Ascending aorta (tissue), 2 donors: Measurements from ENCODE around the gene FGD2. TPM values are rescaled to one million over a fixed set of nuclear protein-coding genes. Genes with fewer than 3 reads are reported as not detected.

ENCODE experiments used
- DNase-seq, 2 donors: peaks; one replicate each; pipeline ENCODE4 v3.0.0-alpha.2; 2019; ENCODE audit warnings: low spot score in 2 of 2
- H3K27ac ChIP-seq, 2 donors: fragments of 200-600 bp; sonication (generic); one replicate each; pipeline ENCODE4 v1.5.1; 2016 to 2017; ENCODE audit warnings: mild to moderate bottlenecking in 1 of 2
- H3K27me3 ChIP-seq: fragments of 200-600 bp; sonication (generic); one replicate; pipeline ENCODE4 v1.5.1; 2017
- H3K36me3 ChIP-seq, 2 donors: fragments of 200-600 bp; sonication (generic); one replicate each; pipeline ENCODE4 v1.5.1; 2016
- H3K4me1 ChIP-seq, 2 donors: fragments of 200-600 bp; sonication (generic); one replicate each; pipeline ENCODE4 v1.5.1; 2016 to 2017; ENCODE audit warnings: mild to moderate bottlenecking in 1 of 2
- H3K4me3 ChIP-seq, 2 donors: fragments of 200-600 bp; sonication (generic); one replicate each; pipeline ENCODE4 v1.5.1; 2016 to 2017; ENCODE audit warnings: mild to moderate bottlenecking in 1 of 2
- H3K9me3 ChIP-seq, 2 donors: fragments of 200-600 bp; sonication (generic); one replicate each; pipeline ENCODE4 v1.5.1; 2016
- intact Hi-C: fragments of 100-400 bp; cut with DNase I; formaldehyde crosslinking; loops from one replicate; pipeline ENCODE4 v1.15.1; 2023
- total RNA-seq: library from RNA; depleted of rRNA; stranded (reverse); fragments of >200 nt; gene quantifications from one replicate; pipeline ENCODE4 v1.1.0, GENCODE V29; 2016
- TF ChIP-seq, protein P1 (sequence below), 3 experiments: fragments of 200-600 bp in 2 of 3; fragments of 450-650 bp in 1 of 3; sonication (generic) in 2 of 3; IDR thresholded peaks; one replicate each; pipeline ENCODE4 v1.5.1; 2016 to 2019; ENCODE audit warnings: antibody characterized with exemption in 3 of 3, mild to moderate bottlenecking in 1 of 3, moderate library complexity in 1 of 3

Gene FGD2
- total RNA-seq, 1 donor from 2014 or later: 49.4 TPM

DNA sequence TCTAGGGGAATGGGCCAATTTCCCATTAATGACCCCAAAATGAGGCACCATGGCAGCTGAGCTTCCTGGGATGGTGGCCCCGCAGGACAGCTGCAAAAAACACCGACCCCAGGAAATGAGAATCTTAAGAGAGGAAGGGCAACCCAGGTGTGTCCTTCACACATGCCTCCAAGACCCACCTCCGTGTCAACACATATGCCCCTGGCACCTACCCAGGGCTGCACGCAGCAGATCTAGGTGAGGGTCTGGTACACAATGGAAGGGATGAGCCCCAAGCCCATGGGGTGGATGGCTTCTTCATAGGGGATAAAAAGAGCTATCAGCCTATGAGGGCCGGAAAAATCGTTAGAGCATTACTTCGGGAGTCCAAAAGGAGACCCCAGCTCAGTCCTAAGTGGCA, 28.9 kb upstream of the FGD2 start:
- DNase-seq: no peak
- intact Hi-C loops: loop anchor here (5.0 kb wide), 2 partner anchors 41 to 209 kb away; no protein-coding TSS in a partner anchor
- Histone ChIP-seq H3K4me1 (peaks cover 0 to 12% of the 10 kb centered on the region in 2 donors), H3K27ac (no peak overlapping the region), H3K27me3 (no peaks in the 10 kb centered on the region), H3K4me3 (no peak overlapping the region), H3K36me3 (peaks cover 68 to 81% of the 10 kb centered on the region in 2 donors), H3K9me3 (no peaks in the 10 kb centered on the region)
- TF ChIP-seq, protein P1, sequence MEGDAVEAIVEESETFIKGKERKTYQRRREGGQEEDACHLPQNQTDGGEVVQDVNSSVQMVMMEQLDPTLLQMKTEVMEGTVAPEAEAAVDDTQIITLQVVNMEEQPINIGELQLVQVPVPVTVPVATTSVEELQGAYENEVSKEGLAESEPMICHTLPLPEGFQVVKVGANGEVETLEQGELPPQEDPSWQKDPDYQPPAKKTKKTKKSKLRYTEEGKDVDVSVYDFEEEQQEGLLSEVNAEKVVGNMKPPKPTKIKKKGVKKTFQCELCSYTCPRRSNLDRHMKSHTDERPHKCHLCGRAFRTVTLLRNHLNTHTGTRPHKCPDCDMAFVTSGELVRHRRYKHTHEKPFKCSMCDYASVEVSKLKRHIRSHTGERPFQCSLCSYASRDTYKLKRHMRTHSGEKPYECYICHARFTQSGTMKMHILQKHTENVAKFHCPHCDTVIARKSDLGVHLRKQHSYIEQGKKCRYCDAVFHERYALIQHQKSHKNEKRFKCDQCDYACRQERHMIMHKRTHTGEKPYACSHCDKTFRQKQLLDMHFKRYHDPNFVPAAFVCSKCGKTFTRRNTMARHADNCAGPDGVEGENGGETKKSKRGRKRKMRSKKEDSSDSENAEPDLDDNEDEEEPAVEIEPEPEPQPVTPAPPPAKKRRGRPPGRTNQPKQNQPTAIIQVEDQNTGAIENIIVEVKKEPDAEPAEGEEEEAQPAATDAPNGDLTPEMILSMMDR (IDR thresholded peaks at IDR 0.05): no peak

DNA sequence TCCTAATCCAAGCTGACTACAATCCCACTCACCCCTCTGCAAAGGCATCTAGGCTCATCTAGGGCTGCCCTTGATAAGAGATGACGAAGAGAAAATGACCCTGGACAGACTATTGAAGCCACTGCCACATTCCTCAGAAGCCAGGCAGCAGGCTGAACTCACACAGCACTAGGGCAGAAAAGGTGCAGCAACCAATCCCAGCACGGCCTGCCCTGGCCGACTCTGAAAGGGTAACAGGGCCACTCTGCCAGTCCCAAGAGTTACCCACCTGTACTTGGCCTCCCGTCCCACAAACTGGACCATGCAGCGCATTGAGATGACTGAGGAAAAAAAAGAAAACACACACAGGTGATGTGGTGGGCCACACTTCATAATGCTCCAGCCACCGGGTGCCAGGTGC, 28.5 kb upstream of the FGD2 start:
- Histone ChIP-seq H3K27me3 (no peaks in the 10 kb centered on the region), H3K4me1 (peaks cover 0 to 13% of the 10 kb centered on the region in 2 donors), H3K27ac (no peak overlapping the region), H3K9me3 (no peaks in the 10 kb centered on the region), H3K4me3 (no peak overlapping the region), H3K36me3 (peaks cover 64 to 77% of the 10 kb centered on the region in 2 donors)
- TF ChIP-seq, protein P1 (IDR thresholded peaks at IDR 0.05): no peak
- no peak for DNase-seq
- intact Hi-C loops: loop anchor here (5.0 kb wide), 2 partner anchors 40 to 210 kb away; no protein-coding TSS in a partner anchor

DNA sequence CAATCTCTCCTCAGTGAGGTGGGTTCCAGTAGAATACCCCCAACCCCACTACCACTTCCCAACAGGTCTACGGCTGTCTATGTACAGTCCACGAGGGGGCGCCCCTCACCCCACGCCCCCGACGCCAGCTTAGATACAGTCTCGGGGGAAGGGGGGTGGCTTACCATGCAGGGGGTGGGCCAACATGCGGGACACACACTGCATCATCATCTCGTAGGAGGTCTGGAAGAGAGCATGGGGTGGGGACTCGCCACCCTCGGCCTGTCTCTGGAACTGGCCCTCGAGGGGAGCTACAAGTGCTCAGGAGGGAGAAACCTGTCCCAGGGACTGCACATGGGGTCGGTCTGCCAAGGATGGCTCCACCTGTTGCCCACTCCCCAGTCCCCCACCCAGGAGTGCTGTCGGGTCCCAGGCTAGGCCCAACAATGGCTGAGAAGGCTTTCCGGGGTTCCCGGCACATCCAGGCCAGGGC, 27.9 kb upstream of the FGD2 start:
- TF ChIP-seq, protein P1 (IDR thresholded peaks at IDR 0.05): peak in 2 of 3 experiments; percentile 22 to 44
- Histone ChIP-seq H3K36me3 (peaks cover 58 to 71% of the 10 kb centered on the region in 2 donors), H3K4me1 (peaks cover 0 to 13% of the 10 kb centered on the region in 2 donors), H3K27me3 (no peaks in the 10 kb centered on the region), H3K27ac (no peak overlapping the region), H3K4me3 (no peak overlapping the region), H3K9me3 (no peaks in the 10 kb centered on the region)
- intact Hi-C loops: loop anchor here (5.0 kb wide), 2 partner anchors 40 to 210 kb away; no protein-coding TSS in a partner anchor
- DNase-seq: no peak

DNA sequence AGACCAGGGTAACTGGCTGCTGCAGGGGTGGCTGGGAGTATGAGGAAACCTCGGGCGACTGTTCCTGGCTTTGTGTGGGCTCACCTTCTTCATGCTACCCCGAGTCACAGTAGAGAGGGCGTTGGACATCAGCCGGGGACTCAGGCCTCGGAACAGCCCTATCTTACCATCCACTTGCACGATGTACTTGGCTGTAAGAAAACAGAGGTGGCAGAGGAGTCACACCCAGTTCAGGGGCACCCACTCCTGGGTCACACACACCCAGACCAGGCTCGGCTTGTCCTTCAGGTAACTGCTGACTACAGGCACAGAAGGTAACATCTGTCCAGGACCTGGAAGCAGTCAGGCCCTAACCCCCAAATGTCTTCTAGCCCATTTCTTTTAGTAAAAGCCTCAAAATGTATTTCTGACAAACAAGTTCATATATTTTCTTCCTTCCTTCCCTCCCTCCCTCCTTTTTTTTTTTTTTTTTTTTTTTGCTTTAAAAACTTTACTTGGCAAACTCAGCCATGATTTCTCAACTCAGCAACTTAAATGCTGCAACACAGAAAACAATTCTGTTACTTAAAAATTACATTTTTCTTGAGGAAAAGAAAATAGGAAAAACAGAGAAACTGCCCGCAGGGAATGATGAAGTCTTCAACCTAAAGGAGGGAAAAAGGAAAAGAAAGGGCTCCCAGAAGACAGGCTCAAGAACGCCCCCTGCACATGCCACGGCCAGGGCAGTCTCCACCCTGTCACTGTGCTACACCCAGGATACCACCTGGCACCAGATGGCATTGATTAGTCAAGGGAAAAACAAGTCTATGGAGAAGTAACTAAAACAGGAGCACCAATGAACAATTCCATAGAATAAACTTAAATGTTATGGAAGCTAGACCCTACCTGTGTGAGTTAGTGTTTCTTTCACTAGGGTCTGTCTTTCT, 26.8 kb upstream of the FGD2 start:
- H3K9me3 ChIP-seq: no peaks in the 10 kb centered on the region
- no peak overlapping the region for H3K27ac ChIP-seq
- no peak overlapping the region for H3K4me3 ChIP-seq
- DNase-seq: no peak
- intact Hi-C loops: loop anchor here (5.0 kb wide), 2 partner anchors 39 to 211 kb away; no protein-coding TSS in a partner anchor
- TF ChIP-seq, protein P1 (IDR thresholded peaks at IDR 0.05): no peak
- no peaks in the 10 kb centered on the region for H3K27me3 ChIP-seq
- peaks cover 46 to 59% of the 10 kb centered on the region in 2 donors for H3K36me3 ChIP-seq
- peaks cover 2 to 23% of the 10 kb centered on the region in 2 donors for H3K4me1 ChIP-seq

DNA sequence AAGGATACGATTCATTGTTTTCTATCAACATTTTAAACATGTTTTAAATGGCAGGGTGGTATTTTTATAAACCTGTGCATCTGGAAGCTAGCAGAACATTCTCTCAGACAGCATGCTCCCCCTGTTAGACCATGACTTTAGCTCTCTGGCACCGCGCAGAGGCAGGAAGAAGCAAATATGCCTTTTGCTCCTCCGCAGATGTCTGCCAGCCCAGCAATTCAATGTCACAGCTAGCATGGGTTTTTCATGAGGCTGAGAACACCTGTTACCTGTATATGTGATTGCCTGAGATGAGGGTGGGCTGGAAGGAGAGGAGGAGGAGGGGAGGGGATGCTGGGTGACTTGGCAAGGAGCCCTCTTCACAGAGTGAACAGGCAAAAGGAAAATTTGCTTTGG, 26.1 kb upstream of the FGD2 start:
- no peaks in the 10 kb centered on the region for H3K27me3 ChIP-seq
- no peak overlapping the region for H3K27ac ChIP-seq
- DNase-seq: no peak
- no peak overlapping the region for H3K4me3 ChIP-seq
- peaks cover 6 to 29% of the 10 kb centered on the region in 2 donors for H3K4me1 ChIP-seq
- no peaks in the 10 kb centered on the region for H3K9me3 ChIP-seq
- TF ChIP-seq, protein P1 (IDR thresholded peaks at IDR 0.05): peak; percentile 25 to 63 (median 51)
- peaks cover 41 to 53% of the 10 kb centered on the region in 2 donors for H3K36me3 ChIP-seq
- intact Hi-C loops: loop anchor here (5.0 kb wide), 2 partner anchors 38 to 212 kb away; no protein-coding TSS in a partner anchor
